Ovary (tissue), 9 donors: Measurements from ENCODE around the gene R3HDM1. TPM values are rescaled to one million over a fixed set of nuclear protein-coding genes. Genes with fewer than 3 reads are reported as not detected.

Experiments
- DNase-seq, 5 donors: peaks; one replicate each; pipeline ENCODE4 v3.0.0-alpha.2; 2019 to 2020
- H3K27ac ChIP-seq, 2 donors: fragments of 200-600 bp; one replicate each; pipeline versions ENCODE4 v1.5.1 to v1.8.0; 2019 to 2022
- H3K27me3 ChIP-seq: fragments of 200-600 bp; one replicate; pipeline ENCODE4 v1.8.0; 2022
- H3K36me3 ChIP-seq: fragments of 200-600 bp; sonication (generic); one replicate; pipeline ENCODE4 v1.5.1; 2019
- H3K4me1 ChIP-seq: one replicate; pipeline ENCODE4 v1.8.1; 2013; ENCODE audit warnings: mild to moderate bottlenecking, moderate library complexity; ENCODE audit not compliant: insufficient read depth
- H3K4me3 ChIP-seq: fragments of 200-600 bp; sonication (generic); one replicate; pipeline ENCODE4 v1.5.1; 2017
- H3K9me3 ChIP-seq, 2 donors: fragments of 200-600 bp in 1 of 2; sonication (generic) in 1 of 2; one replicate each; pipeline versions ENCODE4 v1.5.1 to v1.8.1; 2013 to 2019; ENCODE audit warnings: mild to moderate bottlenecking in 1 of 2, moderate library complexity in 1 of 2
- CTCF ChIP-seq, 3 donors: fragments of 450-650 bp in 2 of 3; fragments of 200-600 bp in 1 of 3; IDR thresholded peaks; one replicate each; pipeline versions ENCODE4 v1.5.1 to v1.8.0; 2016 to 2022; ENCODE audit warnings: antibody characterized with exemption in 3 of 3, mild to moderate bottlenecking in 1 of 3
- EP300 ChIP-seq: sonication (generic); formaldehyde crosslinking; IDR thresholded peaks from one replicate; pipeline ENCODE4 v1.6.1; 2017; ENCODE audit warnings: antibody characterized with exemption
- POLR2A ChIP-seq: fragments of 450-650 bp; IDR thresholded peaks from one replicate; pipeline ENCODE4 v1.6.1; 2017; ENCODE audit warnings: antibody characterized with exemption, mild to moderate bottlenecking, moderate library complexity
- WGBS, 3 donors: extraction: QIAGEN DNeasy Blood & Tissue Kit in 1 of 3; methylation state at CpG; one replicate each; pipeline versions ENCODE4 v1.1.5 to v1.1.7; 2013 to 2017; 5-methylcytosine and 5-hydroxymethylcytosine counted together
- intact Hi-C, 4 donors: fragments of 100-400 bp; cut with DNase I; formaldehyde crosslinking; loops; one replicate each; pipeline versions ENCODE4 v1.11.0 to v1.15.1; 2022 to 2023
- polyA plus RNA-seq, 2 donors: library from polyadenylated mRNA; stranded (reverse); fragments of 200-250 nt in 1 of 2; fragments of 350-450 nt in 1 of 2; fragmentation: Illumina TruSeq in 1 of 2; extraction: RNeasy Lipid Tissue Mini Kit (QIAGEN cat#74804) in 1 of 2; gene quantifications; one replicate each; pipeline ENCODE4 v1.2.3, GENCODE V29; 2013 to 2014
- total RNA-seq, 7 donors: library from RNA; depleted of rRNA in 2 of 7; stranded (reverse); fragments of >200 nt in 2 of 7; fragmentation: NEBNext Ultra II Directional in 3 of 7; extraction: Animal tissue kit (Norgen Biotek cat#: 25700) in 3 of 7; gene quantifications; one replicate each; pipeline versions ENCODE4 v1.1.0 to v1.2.4, GENCODE V29; 2016 to 2023
- donor health status: DM: no; HTN: no; CAD: no; lungs with moderate emphysema.
- donor health status: DM: no; HTN: no; CAD: no.
- donor health status: Bipolar disorder and iron deficiency.
- donor health status: DM: yes; HTN: yes; CAD: no.
- donor health status: DM: no; HTN: no; CAD: no.
- donor health status: DM: yes; HTN: yes; CAD: no.

R3HDM1 gene
- total and polyA plus RNA-seq, 9 donors, result 8.9 to 34.4 (median 19.0) TPM

GRCh38 chr2:135755573-135755972 is 224.3 kb downstream of the R3HDM1 start:
- H3K4me1 ChIP-seq, result no peaks in the 10 kb centered on the region
- no peaks in the 10 kb centered on the region for H3K27me3 ChIP-seq
- no peak for DNase-seq
- H3K4me3 ChIP-seq, result no peak overlapping the region
- 95 to 98% (median 96%) methylated on average over 2 of the region's 2 CpGs for WGBS, 3 donors
- H3K27ac ChIP-seq, result no peak overlapping the region
- H3K36me3 ChIP-seq, result no peaks in the 10 kb centered on the region
- H3K9me3 ChIP-seq, result peaks cover 0 to 4% of the 10 kb centered on the region in 2 donors
- TF ChIP-seq EP300, result no peak
- no peak for TF ChIP-seq POLR2A
- TF ChIP-seq CTCF (IDR thresholded peaks at IDR 0.05), result no peak
- intact Hi-C loops, result no loop called here

- 98 to 100% (median 99%) methylated on average over 1 of the region's 1 CpG for whole genome bisulfite sequencing, 3 donors
- Histone ChIP-seq H3K27ac (no peak overlapping the region), H3K4me1 (no peaks in the 10 kb centered on the region), H3K4me3 (no peak overlapping the region), H3K9me3 (peaks cover 0 to 4% of the 10 kb centered on the region in 2 donors), H3K27me3 (no peaks in the 10 kb centered on the region), H3K36me3 (no peaks in the 10 kb centered on the region)
- no peak for DNase-seq
- TF ChIP-seq EP300, result no peak
- no peak for TF ChIP-seq POLR2A
- no peak for TF ChIP-seq CTCF (IDR thresholded peaks at IDR 0.05)
- intact Hi-C loops, result no loop called here
These were observed 225.4 kb downstream of the R3HDM1 start for GRCh38 chr2:135756692-135757091.

GRCh38 chr2:135762022-135762421 is 230.7 kb downstream of the R3HDM1 start:
- no peak for TF ChIP-seq POLR2A
- TF ChIP-seq CTCF (IDR thresholded peaks at IDR 0.05), result no peak
- no peak for TF ChIP-seq EP300
- no peak overlapping the region for H3K4me3 ChIP-seq
- intact Hi-C loops, result no loop called here
- no peak overlapping the region for H3K27ac ChIP-seq
- peaks cover 0 to 4% of the 10 kb centered on the region in 2 donors for H3K9me3 ChIP-seq
- no peaks in the 10 kb centered on the region for H3K27me3 ChIP-seq
- H3K36me3 ChIP-seq, result no peaks in the 10 kb centered on the region
- DNase-seq, result no peak
- H3K4me1 ChIP-seq, result no peaks in the 10 kb centered on the region

- H3K27ac ChIP-seq, result no peak overlapping the region
- no peaks in the 10 kb centered on the region for H3K4me1 ChIP-seq
- TF ChIP-seq EP300 (no peak), POLR2A (no peak), CTCF (IDR thresholded peaks at IDR 0.05) (no peak)
- H3K4me3 ChIP-seq, result no peak overlapping the region
- peaks cover 0 to 1% of the 10 kb centered on the region in 2 donors for H3K9me3 ChIP-seq
- no peaks in the 10 kb centered on the region for H3K36me3 ChIP-seq
- 98 to 100% (median 99%) methylated on average over 1 of the region's 1 CpG for WGBS, 3 donors
- no peaks in the 10 kb centered on the region for H3K27me3 ChIP-seq
- intact Hi-C loops, result no loop called here
- DNase-seq, result no peak
These were observed 231.2 kb downstream of the R3HDM1 start for GRCh38 chr2:135762530-135762929.

GRCh38 chr2:135768863-135769262 is 237.6 kb downstream of the R3HDM1 start:
- Histone ChIP-seq H3K9me3 (peaks cover 0 to 4% of the 10 kb centered on the region in 2 donors), H3K4me1 (no peaks in the 10 kb centered on the region), H3K27me3 (no peaks in the 10 kb centered on the region), H3K4me3 (no peak overlapping the region), H3K27ac (no peak overlapping the region), H3K36me3 (no peaks in the 10 kb centered on the region)
- no peak for TF ChIP-seq EP300
- no peak for TF ChIP-seq POLR2A
- TF ChIP-seq CTCF (IDR thresholded peaks at IDR 0.05), result no peak
- WGBS, 3 donors, result 95 to 97% (median 95%) methylated on average over 8 of the region's 8 CpGs
- intact Hi-C loops, result no loop called here
- DNase-seq, result no peak
